H9 (cell line): ENCODE results near the gene GUK1. TPM values are rescaled to one million over a fixed set of nuclear protein-coding genes. Genes with fewer than 3 reads are reported as not detected.
A peak's percentile ranks its signal among the peaks of the same experiment; 100 is the strongest.

Experiments
- DNase-seq: peaks from one replicate; pipeline ENCODE4 v3.0.0-alpha.2; 2017
- H2AFZ ChIP-seq: one replicate; pipeline ENCODE4 v1.6.1; 2013; ENCODE audit warnings: mild to moderate bottlenecking, low read length, control low read depth, moderate library complexity
- H2AK5ac ChIP-seq: 2 replicates; pipeline ENCODE4 v1.6.1; 2013; ENCODE audit warnings: low read length, control low read depth, mixed read lengths; ENCODE audit not compliant: insufficient read length
- H2BK120ac ChIP-seq: one replicate; pipeline ENCODE4 v1.6.1; 2013; ENCODE audit warnings: low read depth, mild to moderate bottlenecking, low read length, control low read depth, inconsistent platforms; ENCODE audit not compliant: poor library complexity, severe bottlenecking
- H2BK12ac ChIP-seq: 2 replicates; pipeline ENCODE4 v1.6.1; 2013; ENCODE audit warnings: low read length, control low read depth, mixed read lengths, low read depth; ENCODE audit not compliant: insufficient read length
- H2BK15ac ChIP-seq: 2 replicates; pipeline ENCODE4 v1.6.1; 2013; ENCODE audit warnings: low read depth, low read length, control low read depth
- H2BK20ac ChIP-seq: one replicate; pipeline ENCODE4 v1.6.1; 2013; ENCODE audit warnings: low read depth, mild to moderate bottlenecking, low read length, control low read depth, inconsistent platforms; ENCODE audit not compliant: poor library complexity, severe bottlenecking
- H2BK5ac ChIP-seq: 2 replicates; pipeline ENCODE4 v1.6.1; 2013; ENCODE audit warnings: low read length, control low read depth, mixed read lengths; ENCODE audit not compliant: insufficient read length
- H3K14ac ChIP-seq: 2 replicates; pipeline ENCODE4 v1.6.1; 2013; ENCODE audit warnings: low read length, control low read depth; ENCODE audit not compliant: insufficient read depth
- H3K18ac ChIP-seq: 2 replicates; pipeline ENCODE4 v1.6.1; 2013; ENCODE audit warnings: low read depth, mild to moderate bottlenecking, mixed read lengths, low read length, control low read depth; ENCODE audit not compliant: insufficient read length
- H3K23ac ChIP-seq: 2 replicates; pipeline ENCODE4 v1.6.1; 2013; ENCODE audit warnings: low read length, control low read depth, mixed read lengths, low read depth; ENCODE audit not compliant: insufficient read length
- H3K23me2 ChIP-seq: 2 replicates; pipeline ENCODE4 v1.6.1; 2013; ENCODE audit warnings: low read depth, mild to moderate bottlenecking, mixed read lengths, low read length, control low read depth; ENCODE audit not compliant: insufficient read length, poor library complexity, severe bottlenecking
- H3K27ac ChIP-seq: 2 replicates; pipeline ENCODE4 v1.5.1; 2013; ENCODE audit warnings: low read length, control low read depth, mixed read lengths, low read depth; ENCODE audit not compliant: insufficient read length
- H3K27me3 ChIP-seq: 2 replicates; pipeline ENCODE4 v1.6.1; 2013; ENCODE audit warnings: low read length, control low read depth, inconsistent platforms; ENCODE audit not compliant: insufficient read depth
- H3K4ac ChIP-seq: 2 replicates; pipeline ENCODE4 v1.6.1; 2013; ENCODE audit warnings: low read depth, mild to moderate bottlenecking, control low read depth, inconsistent platforms, low read length, moderate library complexity
- H3K4me1 ChIP-seq: 2 replicates; pipeline ENCODE4 v1.6.1; 2013; ENCODE audit warnings: low read length, control low read depth, inconsistent platforms; ENCODE audit not compliant: insufficient read depth
- H3K4me2 ChIP-seq: 2 replicates; pipeline ENCODE4 v1.6.1; 2013; ENCODE audit warnings: low read length, control low read depth, mixed read lengths; ENCODE audit not compliant: insufficient read length, insufficient read depth
- H3K56ac ChIP-seq: 2 replicates; pipeline ENCODE4 v1.6.1; 2013; ENCODE audit warnings: low read depth, mild to moderate bottlenecking, mixed read lengths, low read length, control low read depth; ENCODE audit not compliant: insufficient read length
- H3K79me1 ChIP-seq: 2 replicates; pipeline ENCODE4 v1.6.1; 2013; ENCODE audit warnings: low read depth, mild to moderate bottlenecking, moderate library complexity, low read length, control low read depth, inconsistent platforms; ENCODE audit not compliant: insufficient read depth, poor library complexity, severe bottlenecking
- H3K79me2 ChIP-seq: 2 replicates; pipeline ENCODE4 v1.6.1; 2013; ENCODE audit warnings: low read length, control low read depth, inconsistent platforms; ENCODE audit not compliant: insufficient read depth
- H3K9ac ChIP-seq: 2 replicates; pipeline ENCODE4 v1.6.1; 2013; ENCODE audit warnings: low read length, control low read depth, mixed read lengths; ENCODE audit not compliant: insufficient read length; ENCODE audit errors: extremely low read depth
- H3K9me3 ChIP-seq: one replicate; pipeline ENCODE4 v1.6.1; 2013; ENCODE audit warnings: low read depth, low read length, inconsistent platforms; ENCODE audit not compliant: control insufficient read depth
- H3T11ph ChIP-seq: one replicate; pipeline ENCODE4 v1.6.1; 2013; ENCODE audit warnings: mild to moderate bottlenecking, low read length, control low read depth, inconsistent platforms
- H4K20me1 ChIP-seq: one replicate; pipeline ENCODE4 v1.6.1; 2013; ENCODE audit not compliant: control insufficient read depth, insufficient read length, insufficient read depth
- H4K5ac ChIP-seq: 2 replicates; pipeline ENCODE4 v1.6.1; 2013; ENCODE audit warnings: low read depth, mild to moderate bottlenecking, mixed read lengths, low read length, control low read depth; ENCODE audit not compliant: insufficient read length
- H4K8ac ChIP-seq: replicated peaks from 2 replicates; pipeline ENCODE4 v1.6.1; 2013; ENCODE audit warnings: low read length, control low read depth, mixed read lengths, low read depth; ENCODE audit not compliant: insufficient read length
- H4K91ac ChIP-seq: 2 replicates; pipeline ENCODE4 v1.6.1; 2013; ENCODE audit warnings: low read depth, mild to moderate bottlenecking, moderate library complexity, mixed read lengths, low read length, control low read depth; ENCODE audit not compliant: insufficient read length
- H3K27ac Mint-ChIP-seq, 3 experiments: 2 replicates in 2 of 3; 3 replicates in 1 of 3; pipeline ENCODE4 v1.8.0; 2020 to 2021; ENCODE audit warnings: mixed read lengths in 3 of 3, mild to moderate bottlenecking in 1 of 3, moderate library complexity in 1 of 3
- H3K27me3 Mint-ChIP-seq: 2 replicates; pipeline ENCODE4 v1.8.0; 2021; ENCODE audit warnings: low read depth, mild to moderate bottlenecking, moderate library complexity, mixed read lengths
- H3K36me3 Mint-ChIP-seq, 3 experiments: 2 replicates in 2 of 3; 3 replicates in 1 of 3; pipeline ENCODE4 v1.8.0; 2020 to 2021; ENCODE audit warnings: low read depth in 3 of 3, mixed read lengths in 3 of 3; ENCODE audit not compliant: insufficient read depth in 1 of 3
- H3K4me1 Mint-ChIP-seq, 2 experiments: 2 replicates each; pipeline ENCODE4 v1.8.0; 2020; ENCODE audit warnings: mixed read lengths in 2 of 2
- H3K4me3 Mint-ChIP-seq, 2 experiments: 2 replicates in 1 of 2; 3 replicates in 1 of 2; pipeline ENCODE4 v1.8.0; 2020 to 2021; ENCODE audit warnings: mild to moderate bottlenecking in 2 of 2, mixed read lengths in 2 of 2, moderate library complexity in 1 of 2
- H3K9me3 Mint-ChIP-seq, 2 experiments: 2 replicates in 1 of 2; 3 replicates in 1 of 2; pipeline ENCODE4 v1.8.0; 2020; ENCODE audit warnings: mild to moderate bottlenecking in 2 of 2, mixed read lengths in 2 of 2, moderate library complexity in 1 of 2
- CTCF ChIP-seq: fragments of 200-600 bp; sonication (generic); conservative IDR thresholded peaks from 3 replicates; pipeline ENCODE4 v1.8.0; 2021; ENCODE audit warnings: antibody characterized with exemption, mild to moderate bottlenecking
- WGBS: extraction: QIAGEN DNeasy Blood & Tissue Kit; methylation state at CpG from one replicate; pipeline ENCODE4 v1.1.7; 2013; ENCODE audit warnings: missing lambda C conversion rate, low lambda C conversion rate, mixed read lengths; ENCODE audit not compliant: insufficient read length; ENCODE audit errors: extremely low coverage; 5-methylcytosine and 5-hydroxymethylcytosine counted together
- total RNA-seq: library from RNA; stranded (reverse); gene quantifications from 2 replicates; pipeline ENCODE4 v1.2.1, GENCODE V29; 2021

The GUK1 gene
- total RNA-seq, 1 experiment from 2014 or later = 88.2 TPM

- H2BK120ac ChIP-seq = no peak overlapping the region
- no peak overlapping the region for H2BK12ac ChIP-seq
- Mint-ChIP-seq H3K4me1 (peaks cover 3 to 9% of the 10 kb centered on the region in 2 experiments; a peak in 2 of 4 replicates), H3K27me3 (no peaks in the 10 kb centered on the region), H3K27ac (peak overlapping the region in 1 of 3 experiments; percentile 90; a peak in 1 of 7 replicates), H3K36me3 (no peaks in the 10 kb centered on the region), H3K4me3 (peak overlapping the region in 1 of 2 experiments; percentile 32; a peak in 2 of 5 replicates), H3K9me3 (no peaks in the 10 kb centered on the region)
- no peak for TF ChIP-seq CTCF
- no peaks in the 10 kb centered on the region for H3K79me1 ChIP-seq
- no peak overlapping the region for H3K56ac ChIP-seq
- no peak overlapping the region for H3K9ac ChIP-seq
- H3K18ac ChIP-seq = no peak overlapping the region
- no peaks in the 10 kb centered on the region for H3K23me2 ChIP-seq
- no peak overlapping the region for H3K4ac ChIP-seq
- H3K79me2 ChIP-seq = no peaks in the 10 kb centered on the region
- H3K23ac ChIP-seq = no peak overlapping the region
- no peak overlapping the region for H4K5ac ChIP-seq
- DNase-seq = no peak
- H3K14ac ChIP-seq = no peak overlapping the region
- no peak overlapping the region for H2BK5ac ChIP-seq
- H3K4me2 ChIP-seq = no peak overlapping the region
- no peak overlapping the region for H4K91ac ChIP-seq
- no peak overlapping the region for H3K27ac ChIP-seq
- H4K20me1 ChIP-seq = peaks cover 3% of the 10 kb centered on the region
- no peak overlapping the region for H4K8ac ChIP-seq
- WGBS = no CpG with 5 or more reads among the region's 3 CpGs
- no peaks in the 10 kb centered on the region for H3K4me1 ChIP-seq
- H3T11ph ChIP-seq = no peak overlapping the region
- no peak overlapping the region for H2BK15ac ChIP-seq
- H2BK20ac ChIP-seq = no peak overlapping the region
- H3K27me3 ChIP-seq = no peaks in the 10 kb centered on the region; the same call in 1 of the 2 replicates
- no peaks in the 10 kb centered on the region for H3K9me3 ChIP-seq
- H2AK5ac ChIP-seq = no peak overlapping the region
- H2AFZ ChIP-seq = no peak overlapping the region
Measured at GRCh38 chr1:228152918-228153258, 12.8 kb downstream of the GUK1 start.
